IPS-15b (cell line): ENCODE data around the gene PLK2.

Experiments
- H3K27me3 ChIP-seq: one replicate; pipeline ENCODE4 v1.6.1; 2013; ENCODE audit warnings: low read length; ENCODE audit not compliant: control insufficient read depth, insufficient read depth
- H3K36me3 ChIP-seq: one replicate; pipeline ENCODE4 v1.6.1; 2013; ENCODE audit warnings: low read length; ENCODE audit not compliant: control insufficient read depth, insufficient read depth
- H3K4me1 ChIP-seq: one replicate; pipeline ENCODE4 v1.6.1; 2013; ENCODE audit warnings: mild to moderate bottlenecking, low read length; ENCODE audit not compliant: control insufficient read depth, insufficient read depth
- H3K4me3 ChIP-seq: one replicate; pipeline ENCODE4 v1.5.1; 2013; ENCODE audit warnings: low read depth, low read length
- H3K9ac ChIP-seq: one replicate; pipeline ENCODE4 v1.6.1; 2013; ENCODE audit warnings: low read depth, mild to moderate bottlenecking, low read length
- H3K9me3 ChIP-seq: one replicate; pipeline ENCODE4 v1.6.1; 2013; ENCODE audit warnings: mild to moderate bottlenecking, low read length; ENCODE audit not compliant: control insufficient read depth, insufficient read depth

PLK2 gene

GRCh38 chr5:58455480-58455879 is 4.4 kb downstream of the PLK2 start:
- H3K4me3 ChIP-seq: no peak overlapping the region
- peaks cover 6% of the 10 kb centered on the region for H3K36me3 ChIP-seq
- H3K9me3 ChIP-seq: no peaks in the 10 kb centered on the region
- H3K4me1 ChIP-seq: peaks cover 2% of the 10 kb centered on the region
- H3K27me3 ChIP-seq: peaks cover 10% of the 10 kb centered on the region
- H3K9ac ChIP-seq: no peak overlapping the region

GRCh38 chr5:58455066-58455465 is 4.8 kb downstream of the PLK2 start:
- H3K4me1 ChIP-seq: peaks cover 2% of the 10 kb centered on the region
- H3K9ac ChIP-seq: no peak overlapping the region
- peaks cover 6% of the 10 kb centered on the region for H3K36me3 ChIP-seq
- H3K27me3 ChIP-seq: peaks cover 10% of the 10 kb centered on the region
- H3K9me3 ChIP-seq: no peaks in the 10 kb centered on the region
- H3K4me3 ChIP-seq: no peak overlapping the region

GRCh38 chr5:58454025-58454424 is 5.9 kb downstream of the PLK2 start:
- H3K4me3 ChIP-seq: no peak overlapping the region
- H3K36me3 ChIP-seq: peaks cover 6% of the 10 kb centered on the region
- H3K4me1 ChIP-seq: peaks cover 2% of the 10 kb centered on the region
- no peaks in the 10 kb centered on the region for H3K9me3 ChIP-seq
- no peak overlapping the region for H3K9ac ChIP-seq
- peaks cover 8% of the 10 kb centered on the region for H3K27me3 ChIP-seq

- Histone ChIP-seq H3K9ac (no peak overlapping the region), H3K36me3 (peaks cover 6% of the 10 kb centered on the region), H3K27me3 (peaks cover 1% of the 10 kb centered on the region), H3K4me3 (no peak overlapping the region), H3K4me1 (peaks cover under 1% of the 10 kb centered on the region), H3K9me3 (no peaks in the 10 kb centered on the region)
Measured at GRCh38 chr5:58453306-58453705, 6.6 kb downstream of the PLK2 start.

GRCh38 chr5:58452566-58453258 is 7.2 kb downstream of the PLK2 start:
- Histone ChIP-seq H3K27me3 (no peaks in the 10 kb centered on the region), H3K36me3 (peaks cover 6% of the 10 kb centered on the region), H3K4me1 (no peaks in the 10 kb centered on the region), H3K9me3 (no peaks in the 10 kb centered on the region), H3K9ac (no peak overlapping the region), H3K4me3 (no peak overlapping the region)

GRCh38 chr5:58451732-58452565 is 7.9 kb downstream of the PLK2 start:
- no peaks in the 10 kb centered on the region for H3K27me3 ChIP-seq
- no peaks in the 10 kb centered on the region for H3K4me1 ChIP-seq
- H3K4me3 ChIP-seq: no peak overlapping the region
- H3K36me3 ChIP-seq: peaks cover 6% of the 10 kb centered on the region
- no peak overlapping the region for H3K9ac ChIP-seq
- H3K9me3 ChIP-seq: no peaks in the 10 kb centered on the region

GRCh38 chr5:58450811-58451629 is 8.9 kb downstream of the PLK2 start:
- peaks cover 6% of the 10 kb centered on the region for H3K36me3 ChIP-seq
- H3K9me3 ChIP-seq: no peaks in the 10 kb centered on the region
- H3K9ac ChIP-seq: no peak overlapping the region
- H3K4me3 ChIP-seq: no peak overlapping the region
- no peaks in the 10 kb centered on the region for H3K27me3 ChIP-seq
- H3K4me1 ChIP-seq: no peaks in the 10 kb centered on the region

GRCh38 chr5:58450018-58450417 is 9.9 kb downstream of the PLK2 start:
- no peak overlapping the region for H3K9ac ChIP-seq
- no peaks in the 10 kb centered on the region for H3K9me3 ChIP-seq
- no peaks in the 10 kb centered on the region for H3K27me3 ChIP-seq
- H3K4me3 ChIP-seq: no peak overlapping the region
- H3K36me3 ChIP-seq: no peaks in the 10 kb centered on the region
- H3K4me1 ChIP-seq: no peaks in the 10 kb centered on the region

GRCh38 chr5:58447226-58447625 is 12.7 kb downstream of the PLK2 start:
- Histone ChIP-seq H3K4me3 (no peak overlapping the region), H3K36me3 (no peaks in the 10 kb centered on the region), H3K9ac (no peak overlapping the region), H3K27me3 (no peaks in the 10 kb centered on the region), H3K9me3 (no peaks in the 10 kb centered on the region), H3K4me1 (no peaks in the 10 kb centered on the region)

- no peaks in the 10 kb centered on the region for H3K36me3 ChIP-seq
- H3K9me3 ChIP-seq: no peaks in the 10 kb centered on the region
- H3K27me3 ChIP-seq: no peaks in the 10 kb centered on the region
Measured at GRCh38 chr5:58446024-58446423, 13.9 kb downstream of the PLK2 start.

GRCh38 chr5:58444805-58445204 is 15.1 kb downstream of the PLK2 start:
- Histone ChIP-seq H3K9ac (no peak overlapping the region), H3K4me3 (no peak overlapping the region), H3K9me3 (no peaks in the 10 kb centered on the region), H3K4me1 (no peaks in the 10 kb centered on the region), H3K27me3 (no peaks in the 10 kb centered on the region), H3K36me3 (no peaks in the 10 kb centered on the region)

More at GRCh38 chr5:58446024-58446423, 13.9 kb downstream of the PLK2 start:
- Histone ChIP-seq H3K9ac (no peak overlapping the region), H3K4me3 (no peak overlapping the region), H3K4me1 (no peaks in the 10 kb centered on the region)
